Mucosa of rectum (tissue), 2 donors: Measurements from ENCODE around the gene AKAP9.
"Not testable (repeated sequence)": the region's sequence is repeated elsewhere in the genome, so short reads cannot be mapped to it uniquely, and the experiment has no call there.

ENCODE experiments used
- H3K27ac ChIP-seq, 2 donors: one replicate each; pipeline ENCODE4 v1.7.0; 2013; ENCODE audit warnings: inconsistent platforms in 2 of 2, low read depth in 2 of 2, low read length in 2 of 2
- H3K27me3 ChIP-seq, 2 donors: one replicate each; pipeline ENCODE4 v1.7.0; 2013; ENCODE audit warnings: low read length in 2 of 2; ENCODE audit not compliant: control insufficient read depth in 2 of 2, insufficient read depth in 2 of 2
- H3K36me3 ChIP-seq, 2 donors: one replicate each; pipeline ENCODE4 v1.7.0; 2013; ENCODE audit warnings: low read length in 2 of 2; ENCODE audit not compliant: control insufficient read depth in 2 of 2, insufficient read depth in 2 of 2
- H3K4me1 ChIP-seq, 2 donors: one replicate each; pipeline ENCODE4 v1.7.0; 2013; ENCODE audit warnings: low read length in 2 of 2, mild to moderate bottlenecking in 1 of 2; ENCODE audit not compliant: control insufficient read depth in 2 of 2, insufficient read depth in 2 of 2
- H3K4me3 ChIP-seq, 2 donors: one replicate each; pipeline ENCODE4 v1.7.0; 2013; ENCODE audit warnings: low read length in 2 of 2
- H3K9ac ChIP-seq, 2 donors: one replicate each; pipeline ENCODE4 v1.7.0; 2013; ENCODE audit warnings: low read length in 2 of 2, low read depth in 1 of 2, mild to moderate bottlenecking in 1 of 2
- H3K9me3 ChIP-seq, 2 donors: one replicate each; pipeline ENCODE4 v1.7.0; 2013; ENCODE audit warnings: low read length in 2 of 2; ENCODE audit not compliant: control insufficient read depth in 2 of 2
- donor health status: healthy.
- donor health status: Normal muscosa, but diverticular disease.

Gene AKAP9

DNA sequence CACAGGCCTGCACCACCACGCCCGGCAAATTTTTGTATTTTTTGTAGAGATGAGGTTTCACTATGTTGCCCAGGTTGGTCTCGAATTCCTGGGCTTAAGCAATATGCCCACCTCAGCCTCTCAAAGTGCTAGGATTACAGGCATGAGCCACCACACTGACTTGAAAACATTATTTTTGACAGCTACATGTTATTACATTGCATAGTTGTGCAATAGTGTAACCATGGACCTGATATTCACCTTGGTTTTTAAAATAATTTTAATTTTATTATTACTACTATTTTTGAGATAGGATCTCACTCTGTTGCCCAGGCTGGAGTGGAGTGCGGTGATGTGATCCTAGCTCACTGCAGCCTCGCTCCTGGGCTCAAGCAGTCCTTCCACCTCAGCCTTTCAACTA is 18.4 kb downstream of the AKAP9 start:
- no peak overlapping the region for H3K9ac ChIP-seq
- no peak overlapping the region for H3K4me3 ChIP-seq
- H3K9me3 ChIP-seq = no peaks in the 10 kb centered on the region
- no peaks in the 10 kb centered on the region for H3K4me1 ChIP-seq
- no peaks in the 10 kb centered on the region for H3K27me3 ChIP-seq
- H3K27ac ChIP-seq = no peak overlapping the region
- H3K36me3 ChIP-seq = no peaks in the 10 kb centered on the region

DNA sequence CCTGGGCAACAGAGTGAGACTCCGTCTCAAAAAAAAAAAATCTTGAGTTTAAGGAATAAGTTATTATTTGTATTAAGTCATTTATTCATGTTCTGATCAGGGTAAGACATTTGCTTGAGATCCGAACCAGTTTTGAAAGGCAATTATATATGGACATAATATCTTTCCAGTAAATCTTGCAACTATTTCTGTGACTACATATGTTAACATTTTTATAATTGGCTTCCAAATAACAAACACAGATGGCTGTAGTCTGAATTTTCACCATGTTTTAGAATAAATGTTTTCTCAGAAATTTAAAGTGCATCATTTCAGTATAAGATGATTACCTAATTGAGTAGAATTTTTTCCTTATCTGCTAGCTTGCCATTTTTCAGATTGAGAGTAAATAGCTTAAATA is 21.2 kb downstream of the AKAP9 start:
- no peaks in the 10 kb centered on the region for H3K27me3 ChIP-seq
- H3K4me1 ChIP-seq = no peaks in the 10 kb centered on the region
- H3K36me3 ChIP-seq = no peaks in the 10 kb centered on the region
- H3K4me3 ChIP-seq = no peak overlapping the region
- no peak overlapping the region for H3K27ac ChIP-seq
- no peaks in the 10 kb centered on the region for H3K9me3 ChIP-seq
- H3K9ac ChIP-seq = no peak overlapping the region

DNA sequence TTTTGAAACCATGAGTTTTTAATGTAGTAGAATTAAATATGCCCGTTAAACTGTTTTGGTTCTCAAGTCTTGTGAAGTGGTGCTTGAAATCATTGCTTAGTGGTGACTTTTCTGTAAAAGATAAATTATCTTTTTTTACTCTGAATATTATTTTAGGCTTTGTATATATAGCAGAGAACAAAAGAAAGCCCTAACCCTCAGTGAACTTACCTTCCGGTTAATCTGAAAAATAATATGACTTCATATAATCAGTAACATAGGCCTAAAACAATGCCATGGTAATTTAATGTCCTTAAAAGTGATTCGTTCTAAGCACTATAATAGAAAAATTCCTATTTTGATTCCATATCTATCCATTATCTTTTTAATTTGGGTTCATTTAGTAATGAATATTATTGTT is 21.8 kb downstream of the AKAP9 start:
- Histone ChIP-seq H3K4me3 (no peak overlapping the region), H3K36me3 (no peaks in the 10 kb centered on the region), H3K4me1 (no peaks in the 10 kb centered on the region), H3K9me3 (no peaks in the 10 kb centered on the region), H3K27me3 (no peaks in the 10 kb centered on the region), H3K27ac (no peak overlapping the region), H3K9ac (no peak overlapping the region)

DNA sequence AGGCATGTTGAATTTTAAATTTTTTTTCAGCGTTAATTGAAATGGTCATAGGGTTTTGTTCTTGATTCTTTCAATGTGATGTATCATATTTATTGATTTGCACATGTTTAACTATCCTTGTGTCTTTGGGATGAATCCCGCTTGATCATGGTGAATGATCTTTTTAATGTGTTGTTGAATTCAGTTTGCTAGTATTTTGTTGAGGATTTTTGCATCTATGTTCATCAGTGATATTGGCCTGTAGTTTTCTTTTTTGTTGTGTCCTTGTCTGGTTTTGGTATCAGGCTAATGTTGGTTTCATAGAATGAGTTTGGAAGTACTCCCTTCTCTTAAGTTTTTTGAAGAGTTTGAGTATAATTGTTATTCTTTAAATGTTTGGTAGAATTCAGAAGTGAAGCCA is 26.9 kb downstream of the AKAP9 start:
- not testable (repeated sequence) for H3K4me3 ChIP-seq, H3K4me1 ChIP-seq, H3K9me3 ChIP-seq, H3K36me3 ChIP-seq, H3K27me3 ChIP-seq, H3K9ac ChIP-seq, H3K27ac ChIP-seq

DNA sequence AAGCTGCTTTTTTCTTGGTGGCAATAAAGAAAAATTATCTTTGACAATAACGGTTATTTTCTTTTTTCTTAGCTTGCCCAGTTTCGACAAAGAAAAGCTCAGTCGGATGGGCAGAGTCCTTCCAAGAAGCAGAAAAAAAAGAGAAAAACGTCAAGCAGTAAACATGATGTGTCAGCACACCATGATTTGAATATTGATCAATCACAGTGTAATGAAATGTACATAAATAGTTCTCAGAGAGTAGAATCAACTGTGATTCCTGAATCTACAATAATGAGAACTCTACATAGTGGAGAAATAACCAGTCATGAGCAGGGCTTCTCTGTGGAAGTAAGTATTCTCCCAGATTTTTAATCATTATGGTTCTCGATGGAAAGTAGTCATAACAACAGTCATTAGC is 33.0 kb downstream of the AKAP9 start:
- peaks cover 0 to 6% of the 10 kb centered on the region in 2 donors for H3K36me3 ChIP-seq
- no peak overlapping the region for H3K4me3 ChIP-seq
- no peaks in the 10 kb centered on the region for H3K27me3 ChIP-seq
- H3K4me1 ChIP-seq = no peaks in the 10 kb centered on the region
- H3K27ac ChIP-seq = no peak overlapping the region
- H3K9ac ChIP-seq = no peak overlapping the region
- H3K9me3 ChIP-seq = no peaks in the 10 kb centered on the region

DNA sequence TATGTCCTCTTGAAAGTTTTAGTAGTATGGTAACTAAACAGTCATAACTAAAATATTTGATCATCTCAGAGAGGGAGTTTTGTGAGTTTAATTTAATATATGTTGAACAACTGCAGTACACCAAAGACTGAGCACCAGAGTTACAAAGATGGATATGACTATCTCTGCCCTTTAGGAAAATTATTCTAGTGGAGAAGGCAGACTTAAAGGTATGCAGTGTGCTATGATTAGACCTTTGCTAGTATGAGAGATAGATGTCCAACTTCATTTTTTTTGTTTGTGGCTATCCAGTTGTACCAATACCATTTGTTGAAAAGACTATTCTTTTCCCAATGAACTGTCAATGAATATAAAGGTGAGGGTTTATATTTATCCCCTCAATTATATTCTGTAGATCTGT is 33.4 kb downstream of the AKAP9 start:
- H3K27ac ChIP-seq = no peak overlapping the region
- peaks cover 0 to 8% of the 10 kb centered on the region in 2 donors for H3K36me3 ChIP-seq
- H3K4me1 ChIP-seq = no peaks in the 10 kb centered on the region
- no peak overlapping the region for H3K4me3 ChIP-seq
- H3K9me3 ChIP-seq = no peaks in the 10 kb centered on the region
- H3K27me3 ChIP-seq = no peaks in the 10 kb centered on the region
- H3K9ac ChIP-seq = no peak overlapping the region

DNA sequence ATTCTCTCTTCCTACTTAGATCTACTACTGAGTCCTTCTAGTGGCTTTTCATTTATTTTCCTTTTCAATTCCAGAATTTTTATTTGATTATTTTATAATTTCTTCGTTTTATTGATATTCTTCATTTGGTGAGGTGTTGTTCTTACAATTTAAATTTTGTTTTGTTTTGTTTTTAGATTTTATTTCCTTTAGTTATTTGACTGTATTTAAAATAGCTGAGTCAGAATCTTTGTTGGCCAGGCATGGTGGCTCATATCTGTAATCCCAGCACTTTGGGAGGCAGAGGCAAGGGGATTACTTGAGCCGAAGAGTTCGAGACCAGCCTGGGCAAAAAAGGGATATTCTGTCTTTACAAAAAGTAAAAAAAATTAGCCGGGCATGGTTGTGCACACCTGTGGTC is 36.1 kb downstream of the AKAP9 start:
- H3K4me1 ChIP-seq = no peaks in the 10 kb centered on the region
- H3K27ac ChIP-seq = no peak overlapping the region
- no peaks in the 10 kb centered on the region for H3K9me3 ChIP-seq
- no peaks in the 10 kb centered on the region for H3K27me3 ChIP-seq
- peaks cover 0 to 13% of the 10 kb centered on the region in 2 donors for H3K36me3 ChIP-seq
- no peak overlapping the region for H3K4me3 ChIP-seq
- H3K9ac ChIP-seq = no peak overlapping the region

DNA sequence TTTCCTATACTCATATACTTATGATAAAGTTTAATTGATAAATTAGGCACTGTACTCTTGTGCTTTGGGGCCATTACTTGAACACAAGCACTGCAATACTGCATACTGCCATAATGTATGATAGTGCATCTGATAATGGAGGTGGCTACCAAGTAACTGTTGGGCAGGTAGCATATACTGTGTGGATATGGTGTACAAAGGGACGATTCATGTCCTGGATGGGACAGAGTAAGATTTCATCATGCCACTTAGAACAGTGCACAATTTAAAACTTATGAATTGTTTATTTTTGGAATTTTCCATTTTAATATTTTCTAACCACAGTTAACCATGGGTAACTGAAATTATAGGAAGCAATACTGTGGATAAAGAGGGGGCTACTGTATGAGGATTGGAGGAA is 38.9 kb downstream of the AKAP9 start:
- Histone ChIP-seq H3K9me3 (no peaks in the 10 kb centered on the region), H3K27me3 (no peaks in the 10 kb centered on the region), H3K9ac (no peak overlapping the region), H3K4me3 (no peak overlapping the region), H3K4me1 (no peaks in the 10 kb centered on the region), H3K27ac (no peak overlapping the region), H3K36me3 (peaks cover 0 to 10% of the 10 kb centered on the region in 2 donors)

DNA sequence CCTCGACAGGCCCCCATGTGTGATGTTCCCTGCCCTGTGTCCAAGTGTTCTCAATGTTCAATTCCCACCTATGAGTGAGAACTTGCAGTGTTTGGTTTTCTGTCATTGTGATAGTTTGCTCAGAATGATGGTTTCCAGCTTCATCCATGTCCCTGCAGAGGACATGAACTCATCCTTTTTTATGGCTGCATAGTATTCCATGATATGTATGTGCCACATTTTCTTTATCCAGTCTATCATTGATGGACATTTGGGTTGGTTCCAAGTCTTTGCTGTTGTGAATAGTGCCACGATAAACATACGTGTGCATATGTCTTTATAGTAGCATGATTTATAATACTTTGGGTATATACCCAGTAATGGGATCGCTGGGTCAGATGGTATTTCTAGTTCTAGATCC is 41.7 kb downstream of the AKAP9 start:
- H3K27ac ChIP-seq, H3K9ac ChIP-seq, H3K27me3 ChIP-seq, H3K9me3 ChIP-seq, H3K4me1 ChIP-seq, H3K4me3 ChIP-seq, H3K36me3 ChIP-seq: not testable (repeated sequence)

DNA sequence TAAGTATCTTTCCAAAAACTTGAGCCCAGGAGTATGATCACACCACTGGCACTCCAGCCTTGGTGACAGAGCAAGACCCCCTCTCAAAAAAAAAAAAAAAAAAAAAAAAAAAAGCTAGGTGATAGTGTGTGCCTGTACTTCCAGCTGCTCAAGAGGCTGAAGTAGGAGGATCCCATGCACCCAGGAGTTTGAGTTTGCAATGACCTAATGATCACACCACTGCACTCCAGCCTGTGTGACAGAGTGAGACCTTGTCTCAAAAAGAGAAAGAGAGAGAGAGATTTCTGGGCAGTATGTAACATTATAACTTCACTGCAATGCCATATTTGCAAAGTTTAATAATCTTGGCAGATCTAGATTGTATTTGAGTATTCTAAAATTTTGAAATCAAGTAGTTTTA is 47.6 kb downstream of the AKAP9 start:
- Histone ChIP-seq H3K9ac (no peak overlapping the region), H3K4me3 (no peak overlapping the region), H3K36me3 (peaks cover under 1 to 4% of the 10 kb centered on the region in 2 donors)

DNA sequence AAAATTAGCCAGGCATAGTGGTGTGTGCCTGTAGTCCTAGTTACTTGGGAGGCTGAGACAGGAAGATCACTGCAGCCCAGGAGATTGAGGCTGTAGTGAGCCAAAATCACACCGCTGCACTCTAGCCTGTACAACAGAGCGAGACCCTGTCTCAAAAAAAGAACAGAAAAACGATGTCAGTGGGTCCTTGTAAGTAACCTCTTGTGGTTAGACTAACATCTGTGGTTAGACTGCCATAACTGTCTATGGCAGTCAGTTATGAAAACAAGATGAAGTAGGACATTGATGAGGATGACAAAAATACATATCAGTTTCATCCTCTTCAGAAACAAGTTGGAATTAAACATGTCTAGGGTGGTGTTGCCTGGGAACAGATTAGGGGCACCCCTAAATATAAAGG is 53.3 kb downstream of the AKAP9 start:
- H3K27ac ChIP-seq = no peak overlapping the region
- peaks cover 27 to 38% of the 10 kb centered on the region in 2 donors for H3K36me3 ChIP-seq
- no peak overlapping the region for H3K9ac ChIP-seq

More for the DNA sequence above, 47.6 kb downstream of the AKAP9 start:
- no peaks in the 10 kb centered on the region for H3K4me1 ChIP-seq
- no peak overlapping the region for H3K27ac ChIP-seq
- H3K9me3 ChIP-seq = no peaks in the 10 kb centered on the region
- H3K27me3 ChIP-seq = no peaks in the 10 kb centered on the region

More for the DNA sequence above, 53.3 kb downstream of the AKAP9 start:
- H3K27me3 ChIP-seq = no peaks in the 10 kb centered on the region
- no peaks in the 10 kb centered on the region for H3K4me1 ChIP-seq
- no peaks in the 10 kb centered on the region for H3K9me3 ChIP-seq
- H3K4me3 ChIP-seq = no peak overlapping the region
